WTC11 (cell line): ENCODE results near the gene CLPX.

Experiments used
- E2F4 ChIP-seq: sonication (generic); formaldehyde crosslinking; IDR thresholded peaks from 2 replicates; pipeline ENCODE4 v1.8.1; 2022; ENCODE audit warnings: low read depth, mild to moderate bottlenecking, moderate library complexity, missing genetic modification reagents, borderline replicate concordance
- ERG ChIP-seq: fragments of 250-450 bp; sonication (Bioruptor Pico); IDR thresholded peaks from 2 replicates; pipeline ENCODE4 v1.8.0; 2021; ENCODE audit warnings: mild to moderate bottlenecking
- ETV6 ChIP-seq: sonication (generic); formaldehyde crosslinking; IDR thresholded peaks from 2 replicates; pipeline ENCODE4 v1.8.1; 2022; ENCODE audit warnings: mild to moderate bottlenecking, missing genetic modification reagents
- FOXK1 ChIP-seq: sonication (generic); formaldehyde crosslinking; IDR thresholded peaks from 2 replicates; pipeline ENCODE4 v1.8.0; 2022; ENCODE audit warnings: mild to moderate bottlenecking, moderate library complexity, missing genetic modification reagents
- HMGXB4 ChIP-seq: sonication (generic); formaldehyde crosslinking; IDR thresholded peaks from 2 replicates; pipeline ENCODE4 v1.8.1; 2023; ENCODE audit warnings: mild to moderate bottlenecking, moderate library complexity, missing genetic modification reagents
- NR1H2 ChIP-seq: sonication (generic); formaldehyde crosslinking; IDR thresholded peaks from 2 replicates; pipeline ENCODE4 v1.9.0; 2021; ENCODE audit warnings: mild to moderate bottlenecking, moderate library complexity, missing genetic modification reagents
- OVOL2 ChIP-seq: fragments of 250-450 bp; sonication (Bioruptor Pico); IDR thresholded peaks from 2 replicates; pipeline ENCODE4 v1.9.0; 2021; ENCODE audit warnings: mild to moderate bottlenecking, borderline replicate concordance
- SMAD3 ChIP-seq: sonication (generic); formaldehyde crosslinking; IDR thresholded peaks from 2 replicates; pipeline ENCODE4 v1.8.0; 2022; ENCODE audit warnings: missing genetic modification reagents, mild to moderate bottlenecking, borderline replicate concordance
- SP1 ChIP-seq: sonication (generic); formaldehyde crosslinking; conservative IDR thresholded peaks from 2 replicates; pipeline ENCODE4 v1.8.1; 2022; ENCODE audit warnings: missing genetic modification reagents
- TP53 ChIP-seq: sonication (generic); formaldehyde crosslinking; IDR thresholded peaks from 2 replicates; pipeline ENCODE4 v1.8.1; 2023; ENCODE audit warnings: mild to moderate bottlenecking, missing genetic modification reagents
- USF2 ChIP-seq: sonication (generic); formaldehyde crosslinking; IDR thresholded peaks from 2 replicates; pipeline ENCODE4 v1.8.1; 2023; ENCODE audit warnings: mild to moderate bottlenecking, missing genetic modification reagents, moderate library complexity
- ZNF232 ChIP-seq: sonication (generic); formaldehyde crosslinking; IDR thresholded peaks from 2 replicates; pipeline ENCODE4 v1.8.0; 2022; ENCODE audit warnings: mild to moderate bottlenecking, missing genetic modification reagents
- TF ChIP-seq, protein P1 (sequence below): fragments of 200-600 bp; IDR thresholded peaks from 2 replicates; pipeline ENCODE4 v1.8.0; 2022; ENCODE audit warnings: antibody characterized with exemption
- TF ChIP-seq, protein P2 (sequence below): sonication (generic); formaldehyde crosslinking; IDR thresholded peaks from 2 replicates; pipeline ENCODE4 v1.8.0; 2023; ENCODE audit warnings: mild to moderate bottlenecking, missing genetic modification reagents

GRCh38 chr15:65223996-65224395 lies 38.9 kb upstream of the CLPX start:
- TF ChIP-seq HMGXB4 (CRISPR knock-in tag) (no peak), FOXK1 (no peak), TP53 (no peak), ERG (CRISPR knock-in tag) (no peak), ZNF232 (CRISPR knock-in tag) (no peak), SP1 (CRISPR knock-in tag) (no peak), OVOL2 (CRISPR knock-in tag) (no peak), ETV6 (CRISPR knock-in tag) (no peak), SMAD3 (CRISPR knock-in tag) (no peak), NR1H2 (CRISPR knock-in tag) (no peak), E2F4 (CRISPR knock-in tag) (no peak), USF2 (no peak)
- TF ChIP-seq, protein P1, sequence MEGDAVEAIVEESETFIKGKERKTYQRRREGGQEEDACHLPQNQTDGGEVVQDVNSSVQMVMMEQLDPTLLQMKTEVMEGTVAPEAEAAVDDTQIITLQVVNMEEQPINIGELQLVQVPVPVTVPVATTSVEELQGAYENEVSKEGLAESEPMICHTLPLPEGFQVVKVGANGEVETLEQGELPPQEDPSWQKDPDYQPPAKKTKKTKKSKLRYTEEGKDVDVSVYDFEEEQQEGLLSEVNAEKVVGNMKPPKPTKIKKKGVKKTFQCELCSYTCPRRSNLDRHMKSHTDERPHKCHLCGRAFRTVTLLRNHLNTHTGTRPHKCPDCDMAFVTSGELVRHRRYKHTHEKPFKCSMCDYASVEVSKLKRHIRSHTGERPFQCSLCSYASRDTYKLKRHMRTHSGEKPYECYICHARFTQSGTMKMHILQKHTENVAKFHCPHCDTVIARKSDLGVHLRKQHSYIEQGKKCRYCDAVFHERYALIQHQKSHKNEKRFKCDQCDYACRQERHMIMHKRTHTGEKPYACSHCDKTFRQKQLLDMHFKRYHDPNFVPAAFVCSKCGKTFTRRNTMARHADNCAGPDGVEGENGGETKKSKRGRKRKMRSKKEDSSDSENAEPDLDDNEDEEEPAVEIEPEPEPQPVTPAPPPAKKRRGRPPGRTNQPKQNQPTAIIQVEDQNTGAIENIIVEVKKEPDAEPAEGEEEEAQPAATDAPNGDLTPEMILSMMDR, result no peak
- TF ChIP-seq, protein P2, sequence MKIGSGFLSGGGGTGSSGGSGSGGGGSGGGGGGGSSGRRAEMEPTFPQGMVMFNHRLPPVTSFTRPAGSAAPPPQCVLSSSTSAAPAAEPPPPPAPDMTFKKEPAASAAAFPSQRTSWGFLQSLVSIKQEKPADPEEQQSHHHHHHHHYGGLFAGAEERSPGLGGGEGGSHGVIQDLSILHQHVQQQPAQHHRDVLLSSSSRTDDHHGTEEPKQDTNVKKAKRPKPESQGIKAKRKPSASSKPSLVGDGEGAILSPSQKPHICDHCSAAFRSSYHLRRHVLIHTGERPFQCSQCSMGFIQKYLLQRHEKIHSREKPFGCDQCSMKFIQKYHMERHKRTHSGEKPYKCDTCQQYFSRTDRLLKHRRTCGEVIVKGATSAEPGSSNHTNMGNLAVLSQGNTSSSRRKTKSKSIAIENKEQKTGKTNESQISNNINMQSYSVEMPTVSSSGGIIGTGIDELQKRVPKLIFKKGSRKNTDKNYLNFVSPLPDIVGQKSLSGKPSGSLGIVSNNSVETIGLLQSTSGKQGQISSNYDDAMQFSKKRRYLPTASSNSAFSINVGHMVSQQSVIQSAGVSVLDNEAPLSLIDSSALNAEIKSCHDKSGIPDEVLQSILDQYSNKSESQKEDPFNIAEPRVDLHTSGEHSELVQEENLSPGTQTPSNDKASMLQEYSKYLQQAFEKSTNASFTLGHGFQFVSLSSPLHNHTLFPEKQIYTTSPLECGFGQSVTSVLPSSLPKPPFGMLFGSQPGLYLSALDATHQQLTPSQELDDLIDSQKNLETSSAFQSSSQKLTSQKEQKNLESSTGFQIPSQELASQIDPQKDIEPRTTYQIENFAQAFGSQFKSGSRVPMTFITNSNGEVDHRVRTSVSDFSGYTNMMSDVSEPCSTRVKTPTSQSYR (CRISPR knock-in tag), result no peak
